GM23248 (cell line): ENCODE data around the gene GAPT.

Experiments used
- EZH2 ChIP-seq: fragments of 200-600 bp; sonication (generic); IDR thresholded peaks from 2 replicates; pipeline ENCODE4 v1.6.1; 2018; ENCODE audit warnings: antibody characterized with exemption, mild to moderate bottlenecking; ENCODE audit not compliant: insufficient read depth, poor library complexity, severe bottlenecking
- EZH2phosphoT487 ChIP-seq: fragments of 200-600 bp; sonication (generic); IDR thresholded peaks from 2 replicates; pipeline ENCODE4 v1.6.1; 2018; ENCODE audit warnings: antibody characterized with exemption, moderate library complexity, mild to moderate bottlenecking, low read depth; ENCODE audit not compliant: insufficient read depth

DNA sequence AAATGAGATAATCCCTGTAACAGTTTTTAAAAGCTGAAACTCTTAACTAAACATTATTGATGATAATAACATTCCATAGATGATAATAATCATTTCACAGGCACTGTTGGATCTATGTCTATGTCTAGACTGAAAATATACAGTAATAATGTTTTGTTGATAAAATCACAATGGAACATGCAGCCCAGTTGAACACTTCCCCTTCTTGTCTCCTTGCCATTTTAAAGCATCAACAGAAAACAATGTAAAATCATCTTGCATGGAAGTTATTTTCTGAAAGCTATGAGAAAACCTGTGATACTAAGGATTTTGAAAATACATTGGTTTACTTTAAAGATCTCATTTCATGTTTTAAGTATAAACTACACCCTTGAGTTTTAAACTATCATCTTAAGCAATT lies 1.9 kb downstream of the GAPT start:
- TF ChIP-seq EZH2 (no peak), EZH2phosphoT487 (no peak)
